Mucosa of gallbladder (tissue), 1 donor: ENCODE measurements around the gene CUX1. TPM values are rescaled to one million over a fixed set of nuclear protein-coding genes. Genes with fewer than 3 reads are reported as not detected.

Experiments used
- DNase-seq: peaks from one replicate; pipeline ENCODE4 v3.0.0-alpha.2; 2020; ENCODE audit warnings: low spot score
- total RNA-seq: library from RNA; stranded (reverse); gene quantifications from one replicate; pipeline ENCODE4 v1.2.1, GENCODE V29; 2021
- donor health status: DM: no; HTN: no; CAD: no.

The CUX1 gene
- total RNA-seq, 1 donor from 2014 or later = 129 TPM

DNA sequence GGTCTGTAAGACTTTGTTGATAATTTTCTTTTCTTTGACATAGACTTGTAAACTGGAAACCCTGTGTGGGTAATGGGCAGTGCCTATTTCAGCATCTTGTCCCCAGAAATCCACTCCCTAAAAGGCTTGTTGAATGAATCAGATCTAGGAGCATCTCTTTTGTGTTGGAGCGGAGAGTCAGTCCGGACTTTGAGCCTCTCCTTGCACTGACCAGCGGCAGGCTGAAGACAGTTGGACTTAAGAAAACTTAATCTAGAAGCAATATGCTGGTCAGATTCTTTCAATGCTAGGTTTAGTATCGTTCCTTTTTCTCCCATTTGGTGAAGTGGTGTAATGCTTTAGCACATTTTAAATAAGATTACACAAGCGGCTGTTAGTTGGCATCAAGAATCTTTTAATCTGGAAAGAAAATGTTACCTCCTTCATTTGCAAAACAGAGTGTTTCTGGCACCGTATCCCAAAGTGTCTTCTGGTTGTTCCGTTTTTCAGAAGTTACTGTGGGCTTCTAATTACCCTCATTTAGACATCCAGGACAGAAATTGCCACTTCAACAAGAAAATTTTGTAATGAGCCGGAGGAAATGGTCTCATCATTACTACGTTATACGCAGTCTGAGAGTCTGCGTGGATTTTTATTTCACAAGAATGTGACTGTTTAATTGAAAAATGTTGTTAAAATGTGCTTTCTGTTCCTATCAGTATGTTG is 74.7 kb downstream of the CUX1 start:
- no peak for DNase-seq

DNA sequence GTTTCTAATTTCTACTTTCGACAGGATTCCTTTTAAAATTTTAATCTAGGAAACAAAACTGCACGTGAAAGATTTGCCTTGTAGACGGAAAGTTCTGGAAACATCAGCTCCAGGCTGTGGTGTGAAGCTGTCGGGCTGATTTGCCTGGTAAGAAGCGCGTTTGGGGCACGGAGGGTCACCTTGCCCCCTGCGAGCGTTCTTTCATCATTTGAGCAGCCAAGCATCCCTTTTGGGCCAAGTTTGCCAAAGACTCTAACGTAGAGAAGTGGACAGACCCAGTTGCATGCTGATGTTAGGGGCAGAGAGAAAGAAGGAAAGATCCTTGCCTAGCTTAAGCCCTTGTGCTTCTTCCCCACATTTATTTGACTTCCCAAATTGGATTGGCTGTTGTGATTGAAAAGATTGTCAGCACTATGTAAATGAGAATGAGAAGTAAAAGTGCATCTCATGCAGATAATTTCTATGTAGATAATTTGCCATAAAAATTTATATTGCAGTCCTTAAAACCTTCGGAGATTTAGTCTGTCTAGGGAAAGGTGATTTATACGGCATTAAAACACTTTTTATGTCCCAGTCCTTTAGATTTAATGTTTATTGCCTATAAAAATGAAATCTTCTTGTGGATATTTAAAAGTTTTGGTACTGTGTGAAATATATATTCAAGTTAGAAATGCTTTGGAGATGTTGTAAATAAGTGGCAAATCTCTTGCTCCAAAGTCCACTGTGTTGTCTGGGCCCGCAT is 76.1 kb downstream of the CUX1 start:
- DNase-seq = no peak

DNA sequence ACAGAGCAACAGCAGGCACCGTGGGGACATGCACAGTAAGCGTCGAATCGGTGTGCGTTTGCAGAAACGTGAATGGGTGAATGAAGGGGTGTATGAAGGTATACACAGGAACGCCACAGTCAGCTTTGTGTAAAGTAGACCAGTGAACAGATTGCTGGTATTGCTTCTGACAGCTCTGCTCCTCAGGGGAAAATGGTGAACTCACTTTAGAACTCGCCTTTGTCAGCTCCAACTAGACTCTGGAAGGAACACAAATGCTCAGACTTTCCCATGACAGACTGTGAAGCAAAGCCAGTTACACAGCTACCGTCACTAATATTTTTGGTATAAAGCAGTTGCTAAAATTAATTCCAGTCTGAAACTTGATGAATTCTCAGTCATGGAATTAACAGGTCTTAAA is 78.9 kb downstream of the CUX1 start:
- no peak for DNase-seq

DNA sequence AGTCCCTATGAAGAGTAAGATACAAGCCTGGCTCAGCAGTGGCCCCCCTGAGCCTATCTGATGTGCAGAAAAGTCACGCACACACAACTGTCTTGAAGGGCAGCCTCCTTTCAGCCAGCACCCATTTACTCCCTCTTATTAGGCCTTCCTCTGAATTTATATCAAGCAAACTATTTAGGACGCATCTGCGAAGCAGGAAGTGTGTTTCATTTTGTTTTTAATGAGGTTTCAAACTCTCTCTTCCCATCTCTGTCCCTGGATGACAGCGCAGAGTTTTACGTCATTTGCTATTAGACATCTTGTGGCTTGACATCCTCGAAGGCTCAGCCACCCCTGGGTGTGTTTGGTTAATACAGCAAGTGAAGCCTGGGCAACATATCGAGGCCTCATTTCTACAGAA is 79.5 kb downstream of the CUX1 start:
- DNase-seq = no peak

DNA sequence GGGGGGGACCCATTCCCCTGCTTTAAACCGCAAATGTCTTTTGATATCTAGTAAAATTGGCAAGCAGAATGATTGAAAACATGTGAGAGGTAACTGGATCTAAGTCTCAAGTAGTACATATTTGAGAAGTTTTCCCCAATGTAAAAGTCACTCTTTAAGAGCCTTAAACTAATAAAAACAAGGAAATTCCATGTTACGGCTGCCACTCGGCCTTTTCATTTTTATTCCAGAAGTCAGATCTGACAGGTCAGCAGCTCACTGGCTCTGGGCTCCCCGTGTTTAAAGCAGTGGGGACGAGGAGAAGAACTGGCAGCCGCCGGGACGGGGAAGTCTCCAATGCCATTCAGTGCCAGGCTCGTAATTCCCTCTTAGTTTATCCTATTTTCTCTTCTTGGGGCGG is 80.7 kb downstream of the CUX1 start:
- no peak for DNase-seq

DNA sequence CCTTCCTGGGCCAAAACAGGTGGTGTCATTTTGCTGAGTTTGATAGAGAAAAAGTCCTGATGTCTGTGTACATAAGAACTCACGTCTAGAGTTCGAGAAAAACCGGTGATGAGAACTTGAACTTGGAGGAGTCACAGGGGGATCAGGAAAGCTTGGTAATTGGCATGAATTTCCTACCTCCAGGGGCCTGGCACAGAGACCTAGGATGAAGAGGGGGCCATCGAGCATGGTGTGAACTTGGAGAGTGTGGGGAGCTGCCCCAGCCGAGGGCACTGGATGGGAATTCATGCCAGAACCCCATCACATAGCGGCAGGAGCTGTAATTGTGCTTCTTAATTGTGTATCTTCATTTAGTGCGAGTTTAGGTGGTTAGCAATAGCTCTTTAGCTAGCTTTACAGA is 82.2 kb downstream of the CUX1 start:
- DNase-seq = no peak

DNA sequence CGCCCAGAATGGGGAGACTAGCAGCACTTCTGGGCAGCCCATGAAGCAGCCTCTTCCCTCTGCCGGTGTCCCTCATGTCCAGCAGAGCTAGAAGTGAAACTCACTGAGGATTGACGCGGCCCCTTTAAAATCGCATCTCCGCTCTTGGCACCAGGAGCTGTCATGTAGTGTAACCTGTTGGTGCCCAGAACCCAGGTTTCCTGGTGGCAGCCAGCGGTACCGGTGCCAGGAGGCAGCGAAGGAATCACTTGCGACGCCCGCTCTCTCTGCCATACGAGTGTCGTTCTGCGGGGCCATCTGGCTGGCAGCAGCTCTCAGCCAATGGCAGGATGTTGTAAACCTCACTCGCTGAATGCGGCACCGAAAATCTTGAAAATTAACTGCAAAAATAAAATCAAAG is 82.7 kb downstream of the CUX1 start:
- no peak for DNase-seq

DNA sequence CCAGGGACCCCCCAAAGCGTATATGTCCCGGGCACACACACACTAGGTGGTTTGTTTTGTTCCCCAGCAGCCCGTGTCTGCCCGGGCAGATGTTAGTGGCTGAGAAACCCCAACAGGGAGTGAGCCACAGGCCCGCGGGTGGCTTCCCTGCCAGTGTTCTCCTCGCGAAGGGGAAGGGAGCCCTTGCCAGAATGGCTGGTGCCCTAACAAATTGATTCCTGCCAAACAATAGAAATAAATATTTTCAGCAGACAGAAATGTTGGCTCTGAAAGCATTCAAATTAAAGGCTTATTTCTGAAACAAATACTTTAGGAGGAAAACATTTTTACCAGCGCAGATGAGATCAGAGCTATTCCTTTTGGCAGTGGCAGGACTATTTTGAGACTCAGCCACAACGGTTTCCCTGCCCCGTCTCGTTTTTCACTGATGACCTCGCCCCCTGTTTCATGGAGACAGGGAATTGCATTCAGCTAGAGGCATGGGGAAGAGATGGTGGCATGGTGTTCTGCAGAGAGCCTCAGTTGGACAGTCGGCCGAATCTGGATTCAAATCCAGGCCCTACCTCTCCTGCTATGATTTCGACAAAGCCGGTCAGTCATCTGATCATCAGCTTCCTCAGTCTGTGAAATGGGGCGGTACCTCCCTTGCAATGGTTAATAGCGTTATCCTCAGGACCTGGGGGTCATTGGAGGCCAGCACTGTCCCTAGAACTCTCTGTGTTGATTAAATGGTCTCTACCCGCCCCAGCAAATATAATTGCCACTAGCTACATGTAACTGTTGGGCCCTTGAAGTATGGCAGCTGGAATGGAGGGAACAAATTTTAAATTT is 84.5 kb downstream of the CUX1 start:
- no peak for DNase-seq

DNA sequence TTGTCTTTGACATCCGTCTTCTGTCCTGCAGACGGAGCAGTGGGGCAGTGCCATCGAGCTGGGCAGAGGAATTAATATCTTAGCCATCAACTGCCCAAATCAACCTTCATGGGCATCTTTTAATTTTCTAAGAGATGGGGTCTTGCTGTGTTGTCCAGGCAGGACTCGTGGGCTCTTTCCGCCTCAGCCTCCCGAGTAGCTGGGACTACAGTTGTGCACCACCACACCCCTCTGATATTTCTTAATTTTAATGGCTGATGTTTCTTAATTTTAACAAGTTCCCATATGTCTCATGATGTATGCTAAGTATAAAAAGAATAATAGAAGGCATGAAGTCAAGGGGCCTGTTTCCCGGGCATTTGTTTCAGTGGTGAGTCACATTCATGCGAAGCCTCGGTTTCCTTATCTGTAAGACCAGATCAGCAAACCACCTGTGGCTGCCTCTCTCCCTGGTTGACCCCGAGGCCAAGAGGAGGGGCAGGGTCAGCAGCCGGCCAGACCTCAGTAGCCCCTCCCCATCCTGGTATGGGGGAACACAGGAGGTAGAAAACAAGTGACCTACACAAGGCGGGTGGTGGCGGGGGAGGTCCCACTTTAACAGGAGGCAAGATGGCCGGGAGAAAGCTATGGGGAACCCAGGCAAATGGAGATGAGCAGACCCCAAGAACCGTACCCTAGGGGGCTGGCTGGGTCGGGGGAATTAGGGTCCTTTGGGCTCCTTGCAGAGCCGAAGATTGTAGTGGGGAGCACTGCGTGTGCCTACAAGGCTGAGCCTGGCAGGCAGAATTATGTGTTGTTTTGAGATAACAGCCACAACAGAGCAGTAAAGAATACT is 85.5 kb downstream of the CUX1 start:
- DNase-seq = no peak

DNA sequence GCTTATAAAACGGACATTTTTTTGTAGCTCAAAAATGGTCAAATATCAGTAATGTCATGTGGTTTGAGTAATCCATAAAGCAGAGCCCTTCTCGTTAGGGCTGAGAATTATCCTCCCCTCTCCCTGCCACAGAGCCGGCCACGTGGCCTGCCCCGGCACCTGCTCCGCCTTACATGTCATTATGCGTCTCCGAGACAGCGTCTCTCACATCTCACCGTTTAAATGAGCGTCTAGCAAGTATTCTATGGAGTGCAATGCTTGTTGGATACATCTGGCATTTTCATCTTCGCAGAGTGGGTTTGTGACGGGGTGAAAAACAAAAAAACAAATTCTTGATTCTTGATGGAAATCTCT is 86.1 kb downstream of the CUX1 start:
- DNase-seq = no peak

DNA sequence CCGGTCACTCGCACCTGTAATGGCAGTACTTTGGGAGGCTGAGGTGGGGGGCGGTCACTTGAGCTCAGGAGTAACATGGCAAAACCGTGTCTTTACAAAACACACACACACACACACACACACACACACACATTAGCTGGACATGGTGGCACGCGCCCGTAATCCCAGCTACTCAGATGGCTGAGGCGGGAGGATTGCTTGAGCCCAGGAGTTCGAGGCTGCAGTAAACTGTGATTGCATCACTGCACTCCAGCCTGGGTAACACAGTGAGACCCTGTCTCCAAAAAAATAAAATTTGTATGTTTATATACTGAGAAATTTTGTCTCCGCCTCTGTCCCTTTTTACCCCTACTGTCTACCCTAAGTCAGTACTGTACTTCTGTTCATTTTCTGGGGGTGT is 86.6 kb downstream of the CUX1 start:
- no peak for DNase-seq

DNA sequence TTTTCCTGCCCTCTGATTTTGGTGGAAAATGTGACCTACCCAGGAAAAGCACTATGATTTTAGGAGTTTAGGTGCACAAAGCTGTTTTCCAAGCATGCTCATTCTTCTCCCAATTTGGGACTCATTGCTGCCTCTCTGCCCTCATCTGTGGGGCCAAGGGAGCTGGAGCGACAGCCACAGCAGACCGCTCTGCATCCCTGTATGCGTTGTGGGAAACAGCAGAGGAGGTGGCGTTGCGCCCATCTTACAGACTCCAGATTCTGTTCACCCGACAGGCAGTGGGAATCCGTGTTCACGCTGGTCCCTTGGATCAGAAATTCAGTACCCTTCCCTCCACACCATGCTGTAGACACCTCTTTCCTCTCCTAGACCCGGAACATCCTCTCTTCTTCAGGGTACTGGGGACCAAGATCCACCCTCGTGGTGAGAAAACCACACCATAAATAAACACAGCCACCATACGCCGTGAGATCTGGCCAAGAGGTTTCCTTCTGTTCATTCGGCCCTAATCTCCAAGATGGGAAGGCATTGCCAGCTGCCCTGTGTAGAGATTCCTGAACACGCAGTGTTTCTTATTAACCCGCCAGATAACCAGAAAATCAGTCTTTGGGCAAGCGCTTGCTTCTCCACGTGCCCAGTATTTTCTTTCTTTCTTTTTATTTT is 87.9 kb downstream of the CUX1 start:
- no peak for DNase-seq

DNA sequence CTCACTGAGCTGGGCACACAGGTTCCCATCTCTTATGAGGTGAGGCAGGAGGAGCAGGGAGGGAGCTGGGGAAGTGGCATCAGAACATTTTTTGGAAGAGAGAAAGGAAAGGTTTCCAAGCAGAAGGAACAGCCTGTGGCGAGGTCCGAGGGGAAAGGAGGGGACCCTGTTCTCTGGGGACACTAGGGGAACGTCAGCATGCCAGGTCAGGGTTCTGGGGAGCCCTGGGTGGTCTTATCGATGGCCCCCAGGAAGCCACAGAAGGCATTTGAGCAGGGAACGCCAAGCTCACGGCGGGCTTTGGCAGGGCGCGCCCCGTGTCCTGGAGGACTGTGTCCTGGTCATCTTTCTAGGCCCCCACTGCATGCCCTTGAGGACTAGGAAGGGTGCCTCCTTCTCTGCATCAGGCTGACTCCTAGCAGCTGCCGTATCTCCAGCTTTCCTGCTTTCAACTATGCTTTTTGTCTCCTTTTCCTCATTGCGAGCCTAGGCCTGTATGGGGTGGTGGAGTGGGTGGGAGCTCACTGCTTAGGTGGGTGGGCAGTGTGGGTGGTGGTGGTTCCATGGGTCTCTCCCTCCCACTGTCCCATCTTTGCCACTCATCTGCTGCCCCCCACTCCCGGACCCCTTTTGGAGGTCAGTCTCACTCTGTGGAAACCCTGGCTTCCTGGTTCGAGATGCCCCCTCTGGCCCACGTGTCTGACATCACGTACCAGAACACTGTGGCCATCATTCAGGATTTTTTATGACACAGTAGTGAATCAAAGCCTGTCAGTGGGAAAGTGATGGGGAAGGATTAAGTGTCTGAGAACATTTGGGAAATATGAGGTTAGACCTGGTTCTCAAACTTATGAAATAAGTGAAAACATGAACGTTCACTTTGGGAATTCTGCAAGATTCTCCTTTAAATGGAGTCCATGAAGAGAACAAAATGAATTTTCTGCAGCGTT is 89.1 kb downstream of the CUX1 start:
- no peak for DNase-seq

DNA sequence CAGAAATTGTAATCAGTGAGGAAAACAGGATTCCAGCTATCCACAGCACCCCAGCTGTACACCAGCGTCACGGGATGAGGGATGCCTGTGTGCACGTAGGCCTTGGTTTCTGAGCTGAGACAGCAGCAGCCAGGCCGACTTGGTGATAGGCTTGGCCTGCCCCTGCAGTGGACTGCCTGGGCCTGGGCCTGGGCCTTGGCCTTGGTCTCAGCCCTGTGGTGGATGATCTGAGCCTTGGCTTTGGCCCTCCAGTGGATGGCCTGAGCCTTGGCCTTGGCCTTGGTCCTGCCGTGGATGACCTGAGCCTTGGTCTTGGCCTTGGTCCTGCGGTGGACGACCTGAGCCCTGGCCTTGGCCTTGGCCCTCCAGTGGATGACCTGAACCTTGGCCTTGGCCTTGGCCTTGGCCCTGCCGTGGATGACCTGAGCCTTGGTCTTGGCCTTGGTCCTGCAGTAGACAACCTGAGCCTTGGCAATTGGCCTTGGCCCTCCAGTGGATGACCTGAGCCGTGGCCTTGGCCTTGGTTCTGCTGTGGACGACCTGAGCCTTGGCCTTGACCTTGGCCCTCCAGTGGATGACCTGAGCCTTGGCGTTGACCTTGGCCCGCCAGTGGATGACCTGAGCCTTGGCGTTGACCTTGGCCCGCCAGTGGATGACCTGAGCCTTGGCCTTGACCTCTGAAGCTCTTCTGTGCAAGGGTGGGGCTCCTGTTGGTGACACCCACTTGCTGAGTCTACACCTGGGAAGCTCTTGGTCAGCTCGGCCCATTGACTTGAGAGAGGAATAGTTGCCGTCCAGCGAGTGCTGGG is 93.8 kb downstream of the CUX1 start:
- peak; percentile 79 for DNase-seq

DNA sequence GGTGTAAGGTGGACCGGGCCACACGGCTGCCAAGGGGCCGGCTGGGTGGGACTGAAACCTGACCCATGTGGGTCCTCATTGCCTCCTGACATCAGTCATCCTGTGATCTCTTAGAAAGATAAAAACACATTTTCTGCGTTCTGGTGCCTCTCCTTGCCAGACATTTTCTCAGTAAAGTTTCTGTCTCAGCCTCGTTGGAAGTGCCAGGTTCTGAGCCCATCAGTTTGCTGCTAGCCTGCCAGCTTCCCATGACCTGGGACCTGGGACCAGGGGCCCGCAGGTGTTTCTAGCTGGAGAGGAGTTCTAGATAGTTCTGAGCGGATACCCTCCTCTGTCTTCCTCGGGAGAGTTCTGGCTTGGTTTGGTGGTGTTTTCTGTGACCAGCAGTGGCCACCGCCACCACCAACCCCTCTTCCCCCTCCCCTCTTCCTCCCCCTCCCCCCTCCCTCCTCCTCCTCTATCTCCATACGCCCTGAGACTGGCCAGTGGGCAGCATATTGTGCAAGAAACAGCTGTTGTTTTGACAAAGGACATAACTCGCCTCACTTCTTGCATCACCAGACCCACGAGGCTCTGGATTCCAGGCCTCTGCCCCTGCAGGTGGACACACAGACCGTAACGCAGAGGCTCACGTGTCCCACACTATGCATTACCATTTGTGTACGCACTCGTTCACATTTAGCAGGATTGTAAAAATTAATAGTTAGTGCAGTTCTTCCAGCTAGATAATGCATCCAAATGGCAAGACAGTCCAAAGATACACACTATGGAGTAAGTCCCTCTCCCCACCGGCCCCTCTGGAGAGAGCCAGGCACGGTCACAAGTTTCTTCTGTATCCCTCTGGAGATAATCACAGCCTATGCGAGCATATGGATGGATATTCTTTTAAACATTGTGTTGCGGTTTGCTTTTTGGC is 94.6 kb downstream of the CUX1 start:
- DNase-seq = peak; percentile 71

DNA sequence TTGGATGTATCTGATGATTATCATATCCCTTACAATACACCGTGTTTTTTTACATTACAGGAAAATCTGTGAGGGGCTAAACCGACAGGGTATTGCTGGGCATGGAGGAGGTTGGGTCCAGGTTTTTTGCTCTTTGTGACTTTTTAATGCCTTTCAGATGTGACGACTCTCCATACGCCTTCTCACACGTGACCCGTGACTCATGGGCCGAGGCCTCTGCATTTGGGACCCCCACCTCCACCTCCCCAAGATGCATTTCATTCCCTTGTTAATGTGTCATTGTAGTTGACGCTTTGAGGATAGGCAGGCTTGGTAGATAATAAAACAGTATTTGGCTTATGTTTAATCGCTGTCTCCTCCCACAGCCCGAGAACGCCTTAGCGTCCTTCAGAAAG is 95.3 kb downstream of the CUX1 start:
- DNase-seq = no peak

DNA sequence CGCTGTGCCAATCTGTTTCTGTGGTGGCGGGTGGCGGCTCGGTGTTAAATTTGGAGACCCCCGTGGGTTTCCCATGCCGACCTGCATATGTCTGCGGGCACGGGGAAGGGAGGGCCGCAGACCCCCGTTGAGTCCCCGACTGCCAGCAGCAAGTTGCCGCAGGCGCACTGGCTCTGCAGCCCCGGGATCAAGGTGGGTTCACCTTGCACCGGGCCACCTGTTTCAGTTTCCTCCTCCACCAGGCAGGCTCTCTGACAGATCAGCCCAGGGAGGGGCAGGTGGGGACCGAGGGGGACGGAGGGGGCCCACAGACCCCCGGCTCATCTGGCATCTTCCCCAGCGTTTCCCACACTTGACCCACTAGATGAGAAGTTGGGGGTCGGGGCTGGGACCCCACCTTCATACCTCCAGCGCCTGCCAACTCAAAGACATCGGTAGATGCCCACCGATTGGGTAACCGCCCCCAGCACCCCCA is 95.9 kb downstream of the CUX1 start:
- DNase-seq = no peak

DNA sequence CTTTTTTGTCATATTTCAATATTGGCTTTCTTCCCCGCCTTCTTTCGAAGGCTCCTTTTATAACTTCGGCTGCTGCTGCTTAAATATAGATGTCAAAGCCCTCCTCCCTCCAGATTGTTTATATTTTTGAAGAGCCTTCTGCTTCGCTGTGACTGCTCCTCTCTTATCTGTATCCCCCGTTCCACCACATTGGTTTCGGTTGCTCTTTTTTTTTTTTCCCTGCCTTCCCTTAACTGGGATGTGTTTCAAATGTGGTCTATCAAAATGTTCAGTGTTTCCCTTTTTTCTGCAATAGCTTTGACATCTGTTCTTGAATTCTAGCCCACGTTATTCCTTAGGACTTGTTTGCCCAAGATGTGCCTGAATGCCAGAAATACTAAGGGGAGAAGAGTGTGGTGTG is 96.4 kb downstream of the CUX1 start:
- no peak for DNase-seq
